EL (cell line): ENCODE data around the gene ST7.
"Not testable (repeated sequence)": the region's sequence is repeated elsewhere in the genome, so short reads cannot be mapped to it uniquely, and the experiment has no call there.

Source experiments
- DNase-seq: peaks from one replicate; pipeline ENCODE4 v3.0.0-alpha.2; 2016

ST7 gene

GRCh38 chr7:116953372-116953905, at the start of gene ST7:
Gene ST7 (plus strand): TSS chr7:116953501. CDS start chr7:116953541, 40 bp downstream.
- DNase-seq, result peak; percentile 75

GRCh38 chr7:116906391-116906790, 46.9 kb upstream of the ST7 start:
- no peak for DNase-seq

- DNase-seq, result no peak
Measured at GRCh38 chr7:116910383-116910782, 42.9 kb upstream of the ST7 start.

GRCh38 chr7:116911801-116912200, 41.5 kb upstream of the ST7 start:
- DNase-seq, result no peak

- DNase-seq, result no peak
Measured at GRCh38 chr7:116912269-116912909, 40.9 kb upstream of the ST7 start.

GRCh38 chr7:116918704-116919103, 34.6 kb upstream of the ST7 start:
- DNase-seq, result no peak

- no peak for DNase-seq
Measured at GRCh38 chr7:116920359-116920758, 32.9 kb upstream of the ST7 start.

- DNase-seq, result no peak
Measured at GRCh38 chr7:116922545-116922944, 30.8 kb upstream of the ST7 start.

GRCh38 chr7:116924741-116925140, 28.6 kb upstream of the ST7 start:
- DNase-seq, result no peak

- DNase-seq, result no peak
Measured at GRCh38 chr7:116929021-116929420, 24.3 kb upstream of the ST7 start.

- peak; percentile 85 for DNase-seq
Measured at GRCh38 chr7:116929914-116930913, 23.1 kb upstream of the ST7 start.

- DNase-seq, result no peak
Measured at GRCh38 chr7:116932566-116932965, 20.7 kb upstream of the ST7 start.

GRCh38 chr7:116933465-116933864, 19.8 kb upstream of the ST7 start:
- DNase-seq, result no peak

- DNase-seq, result no peak
Measured at GRCh38 chr7:116934580-116934979, 18.7 kb upstream of the ST7 start.

- not testable (repeated sequence) for DNase-seq
Measured at GRCh38 chr7:116936844-116937243, 16.5 kb upstream of the ST7 start.

- no peak for DNase-seq
Measured at GRCh38 chr7:116938678-116939077, 14.6 kb upstream of the ST7 start.

GRCh38 chr7:116940689-116941370, 12.5 kb upstream of the ST7 start:
- no peak for DNase-seq

GRCh38 chr7:116942504-116942903, 10.8 kb upstream of the ST7 start:
- no peak for DNase-seq

- no peak for DNase-seq
Measured at GRCh38 chr7:116948934-116949333, 4.4 kb upstream of the ST7 start.

- no peak for DNase-seq
Measured at GRCh38 chr7:116949941-116950801, 3.1 kb upstream of the ST7 start.

- no peak for DNase-seq
Measured at GRCh38 chr7:116950889-116951351, 2.4 kb upstream of the ST7 start.
